CD4-positive, alpha-beta T cell treated with Interleukin-21 for 1 hour (primary cell): Measurements from ENCODE around the gene PCLO.
"Not testable (repeated sequence)": the region's sequence is repeated elsewhere in the genome, so short reads cannot be mapped to it uniquely, and the experiment has no call there.

ENCODE experiments used
- DNase-seq: peaks from one replicate; pipeline ENCODE4 v3.0.0-alpha.2; 2020

The PCLO gene

DNA sequence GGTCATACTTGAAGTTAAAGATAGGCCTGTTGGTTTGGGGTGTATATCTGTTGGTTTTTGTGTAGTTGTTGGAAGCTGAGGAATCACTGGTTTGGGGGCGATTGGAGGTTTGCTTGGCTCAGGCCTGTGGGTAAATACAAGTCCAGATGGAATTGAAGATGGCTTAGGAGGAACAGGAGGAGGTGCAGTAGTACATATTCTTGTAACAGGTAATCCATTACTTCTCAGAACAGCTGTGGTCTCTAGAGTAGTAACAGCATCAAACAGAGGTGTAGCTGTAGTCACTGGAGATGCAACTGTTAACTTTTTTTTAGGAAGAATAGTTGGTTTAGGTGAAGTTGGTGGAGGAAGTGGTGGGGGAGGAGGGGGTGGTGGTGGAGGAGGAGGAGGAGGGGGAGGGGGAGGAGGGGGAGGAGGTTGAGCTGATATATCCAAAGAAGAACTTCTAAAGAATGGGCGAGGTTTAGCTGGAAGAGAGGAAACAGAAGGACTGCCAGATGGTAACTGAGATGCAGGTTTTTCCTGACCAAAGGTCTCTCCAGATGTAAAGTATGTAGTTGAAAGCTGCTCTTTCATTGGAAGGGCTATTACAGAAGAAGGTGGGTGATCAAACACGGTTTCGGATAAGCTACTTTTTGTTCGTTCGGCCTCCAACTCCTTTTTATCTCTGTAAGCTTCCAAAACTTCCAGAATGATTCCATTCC is 209.2 kb downstream of the PCLO start:
- DNase-seq: no peak

DNA sequence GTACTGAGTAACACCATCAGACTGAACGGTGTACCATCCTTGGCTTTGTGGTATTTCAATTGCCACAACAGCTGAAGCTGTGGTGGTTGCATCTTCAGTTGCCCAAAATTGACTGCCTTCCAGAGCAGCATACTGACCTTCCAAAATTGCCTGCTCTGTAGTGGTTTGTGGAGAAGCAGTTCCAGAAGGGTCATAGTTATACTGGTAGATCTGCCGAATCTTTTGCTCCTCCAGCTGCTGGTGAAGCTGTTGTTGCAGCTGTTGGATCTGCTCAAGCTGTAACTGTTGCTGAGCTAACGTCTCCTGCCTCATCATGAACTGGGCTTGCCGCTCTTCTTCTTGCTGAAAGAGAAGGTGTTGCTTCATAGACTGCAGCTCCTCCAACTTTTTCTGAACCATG is 212.2 kb downstream of the PCLO start:
- no peak for DNase-seq

DNA sequence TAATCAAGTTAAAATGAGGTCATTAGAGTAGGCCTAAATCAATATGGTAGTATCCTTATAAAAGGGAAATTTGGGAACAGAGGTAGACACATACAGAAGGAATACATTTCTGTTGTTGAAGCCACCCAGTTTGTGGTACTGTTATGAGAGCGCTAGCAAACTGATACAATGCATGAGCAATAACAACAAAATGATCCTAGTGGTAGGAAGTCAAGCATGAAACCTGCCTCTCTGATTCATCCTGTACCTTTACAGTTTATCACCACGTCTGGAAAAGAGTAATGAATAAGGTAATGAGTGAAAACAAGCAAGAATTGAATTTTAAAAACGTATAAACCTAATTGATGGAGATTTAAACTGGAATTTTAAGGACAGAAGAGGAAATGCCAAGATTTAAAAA is 217.2 kb downstream of the PCLO start:
- no peak for DNase-seq

DNA sequence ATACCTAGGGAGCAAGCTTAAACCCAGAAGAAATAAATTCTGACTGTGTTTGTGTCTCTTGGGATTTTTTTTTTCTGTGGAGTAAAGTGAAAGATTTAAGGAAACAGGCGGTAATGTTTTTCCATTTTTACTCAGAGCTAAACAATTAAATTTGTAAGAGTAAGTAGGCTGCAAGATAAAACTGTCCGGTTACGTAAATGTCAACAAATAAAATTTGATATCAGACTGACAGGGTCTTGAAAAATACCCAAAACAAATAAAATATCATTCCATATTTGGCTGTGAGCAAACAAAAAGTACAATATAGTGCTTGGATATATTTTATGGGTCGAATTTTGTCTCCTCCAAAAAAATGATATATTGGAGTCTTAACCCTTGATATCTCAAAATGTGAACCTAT is 217.6 kb downstream of the PCLO start:
- no peak for DNase-seq

DNA sequence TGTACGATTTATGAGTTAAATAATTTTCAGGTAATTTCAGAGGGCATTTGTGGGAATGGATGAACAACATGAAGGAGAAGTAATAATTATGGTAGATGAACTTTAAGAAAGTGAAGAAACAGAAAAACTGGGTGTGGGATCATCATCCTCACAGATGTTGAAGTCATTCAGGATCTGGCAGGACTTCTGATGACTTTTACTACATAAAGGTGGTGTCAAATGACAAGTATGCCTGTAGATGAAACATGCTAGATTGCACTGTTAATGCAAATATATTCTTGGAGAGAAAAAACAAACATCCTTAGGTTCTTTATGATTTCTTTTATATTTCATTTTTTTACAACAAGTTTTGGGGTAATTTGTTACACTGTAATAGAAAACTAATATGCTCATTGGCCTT is 230.2 kb downstream of the PCLO start:
- no peak for DNase-seq

DNA sequence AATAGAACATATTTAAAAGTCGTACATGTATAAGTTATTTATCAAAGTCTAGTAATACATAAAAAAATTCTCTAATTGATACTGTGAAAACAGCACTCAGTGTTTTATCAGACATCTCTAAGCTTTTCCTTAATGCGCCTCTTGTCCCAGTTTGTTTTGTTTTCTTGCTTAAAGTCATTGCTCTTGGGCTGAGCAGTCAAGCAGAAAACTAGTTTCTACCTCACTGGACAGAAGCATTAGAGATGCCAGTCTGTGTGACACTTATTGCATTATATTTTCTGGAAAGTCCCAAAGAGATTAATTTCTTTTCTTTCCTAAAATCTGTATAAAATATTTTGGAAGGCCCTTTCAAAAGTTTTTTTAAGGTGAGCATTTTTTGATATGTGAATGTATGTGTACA is 236.2 kb downstream of the PCLO start:
- DNase-seq: no peak

DNA sequence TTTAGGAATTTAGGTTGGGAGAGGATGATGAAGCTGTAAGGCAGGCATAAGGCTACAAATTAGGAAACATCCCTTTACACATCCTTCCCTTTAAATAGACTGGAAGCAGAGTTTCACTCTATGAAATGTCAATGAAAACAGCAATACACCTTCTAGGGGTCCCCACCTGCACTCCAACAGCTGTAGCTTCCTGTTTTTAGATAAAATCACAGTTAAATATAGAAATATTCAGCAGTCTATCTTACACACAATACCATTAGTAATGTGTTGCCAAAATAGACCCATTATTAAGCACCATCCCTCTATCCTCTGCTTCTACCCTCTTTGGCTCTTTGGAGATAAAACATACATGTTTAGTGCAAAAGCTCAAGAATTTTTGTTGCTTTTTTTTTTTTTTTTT is 237.4 kb downstream of the PCLO start:
- no peak for DNase-seq

DNA sequence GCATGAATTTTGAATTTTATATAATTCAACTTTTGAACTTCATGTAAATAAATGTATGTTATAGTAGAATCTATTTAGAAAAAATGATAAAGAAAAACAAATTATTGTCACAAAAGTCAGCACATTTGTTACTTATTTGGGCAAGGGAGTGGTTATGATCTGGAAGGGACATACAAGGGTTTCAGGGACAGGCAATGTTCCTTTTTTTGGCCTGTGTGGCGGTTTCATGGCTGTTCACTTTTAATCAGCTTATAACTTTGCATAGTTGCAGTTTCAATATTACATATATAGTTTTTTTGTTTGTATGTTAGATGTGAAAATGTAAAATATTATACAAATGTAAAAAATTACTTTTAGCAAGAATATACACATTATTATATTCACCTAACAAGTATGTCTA is 256.2 kb downstream of the PCLO start:
- DNase-seq: no peak

DNA sequence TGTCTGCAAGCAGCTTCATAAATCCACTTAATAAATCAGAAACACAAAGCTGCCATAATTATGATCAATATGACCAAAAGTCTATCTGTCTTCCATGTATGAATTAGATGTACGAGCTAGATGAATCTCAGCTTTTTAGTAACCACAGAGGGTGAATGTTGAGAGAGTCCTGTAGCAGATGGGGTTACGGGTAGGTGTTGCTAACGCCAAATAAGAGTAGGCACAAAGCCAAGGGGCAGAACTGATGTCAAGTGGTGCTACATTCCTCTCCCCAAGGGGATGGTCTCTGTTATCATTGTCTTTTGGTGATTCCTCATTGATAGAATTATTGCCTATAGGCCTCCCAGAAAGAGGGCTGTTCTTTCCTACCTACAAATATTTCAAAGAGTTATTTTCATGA is 257.8 kb downstream of the PCLO start:
- DNase-seq: no peak

DNA sequence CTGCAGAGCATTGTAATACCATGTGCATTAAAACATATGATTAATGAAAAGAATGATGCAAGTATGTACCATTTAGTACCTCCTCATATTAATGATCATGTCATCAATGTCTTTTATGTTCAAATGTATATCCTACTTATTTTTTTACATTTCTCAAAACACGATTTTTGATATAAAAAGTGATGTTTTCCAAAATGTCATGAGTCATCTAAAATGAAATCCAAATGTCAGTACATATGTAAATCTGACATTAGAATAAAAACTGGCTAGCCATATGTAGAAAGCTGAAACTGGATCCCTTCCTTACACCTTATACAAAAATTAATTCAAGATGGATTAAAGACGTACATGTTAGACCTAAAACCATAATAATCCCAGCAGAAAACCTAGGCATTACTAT is 261.6 kb downstream of the PCLO start:
- not testable (repeated sequence) for DNase-seq

DNA sequence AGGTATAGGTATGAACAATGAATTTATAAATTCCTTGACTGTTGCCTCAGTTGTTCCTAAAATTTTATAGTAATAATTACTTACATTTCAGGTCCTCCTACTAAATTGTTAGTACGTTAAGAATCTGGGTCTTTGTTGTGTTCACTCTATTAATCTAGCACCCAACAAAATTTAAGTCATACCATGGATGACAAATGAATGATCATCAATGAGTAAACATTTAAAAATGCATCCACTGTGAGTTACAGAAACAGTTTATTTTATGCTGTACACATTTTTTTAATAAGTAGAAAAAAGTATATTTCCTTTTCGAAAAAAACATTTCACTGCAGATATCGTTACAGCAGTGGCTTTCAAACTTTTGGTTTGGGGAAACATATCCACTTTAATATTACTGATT is 265.2 kb downstream of the PCLO start:
- no peak for DNase-seq

DNA sequence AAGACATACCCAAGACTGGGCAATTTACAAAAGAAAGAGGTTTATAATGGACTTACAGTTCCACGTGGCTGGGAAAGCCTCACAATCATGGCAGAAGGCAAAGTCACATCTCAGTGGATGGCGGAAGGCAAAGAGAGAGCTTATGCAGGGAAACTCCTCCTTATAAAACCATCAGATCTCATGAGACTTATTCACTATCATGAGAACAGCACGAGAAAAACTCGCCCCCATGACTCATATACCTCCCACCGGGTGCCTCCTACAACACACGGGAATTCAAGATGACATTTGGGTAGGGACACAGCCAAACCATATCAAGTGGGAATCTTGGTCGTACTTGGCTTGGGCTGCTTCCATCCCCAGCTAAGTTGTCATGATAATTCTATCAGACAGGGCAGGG is 268.3 kb downstream of the PCLO start:
- not testable (repeated sequence) for DNase-seq

DNA sequence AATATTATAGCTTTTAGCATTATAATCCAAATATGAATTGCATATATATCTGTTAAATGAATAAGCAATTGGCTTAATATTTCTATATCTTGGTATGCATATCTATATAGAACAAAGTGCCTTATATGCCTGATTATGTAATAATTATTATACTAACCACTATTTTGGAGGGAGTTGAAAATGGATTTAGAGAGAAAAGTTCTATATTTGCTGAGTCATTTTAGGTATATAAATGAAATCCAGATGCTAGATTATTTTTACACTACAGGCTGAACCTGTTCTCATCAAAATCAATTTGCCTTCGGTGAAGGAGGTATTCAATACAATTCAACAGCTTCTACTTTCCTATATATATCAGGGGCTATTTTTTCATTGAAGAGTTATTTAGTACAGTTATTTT is 276.4 kb downstream of the PCLO start:
- DNase-seq: no peak

DNA sequence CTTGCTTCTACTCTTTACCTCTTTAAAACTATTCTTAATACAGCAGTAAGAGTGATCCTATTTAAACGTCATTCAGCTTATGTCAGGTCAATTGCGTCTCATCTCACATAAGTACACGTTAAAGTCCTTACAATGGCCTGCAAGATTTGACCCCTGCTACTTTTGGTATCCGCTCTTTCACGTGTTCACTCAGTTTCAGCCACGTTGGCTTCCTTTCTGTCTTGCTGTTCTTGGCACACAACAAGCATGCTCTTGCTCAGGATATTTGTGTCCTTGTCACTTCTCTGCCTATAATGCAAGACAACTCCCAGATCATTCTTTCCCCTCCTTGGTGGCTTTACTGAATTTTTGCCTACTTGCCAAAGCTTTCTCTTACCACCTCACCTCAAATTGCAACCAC is 296.8 kb downstream of the PCLO start:
- no peak for DNase-seq

DNA sequence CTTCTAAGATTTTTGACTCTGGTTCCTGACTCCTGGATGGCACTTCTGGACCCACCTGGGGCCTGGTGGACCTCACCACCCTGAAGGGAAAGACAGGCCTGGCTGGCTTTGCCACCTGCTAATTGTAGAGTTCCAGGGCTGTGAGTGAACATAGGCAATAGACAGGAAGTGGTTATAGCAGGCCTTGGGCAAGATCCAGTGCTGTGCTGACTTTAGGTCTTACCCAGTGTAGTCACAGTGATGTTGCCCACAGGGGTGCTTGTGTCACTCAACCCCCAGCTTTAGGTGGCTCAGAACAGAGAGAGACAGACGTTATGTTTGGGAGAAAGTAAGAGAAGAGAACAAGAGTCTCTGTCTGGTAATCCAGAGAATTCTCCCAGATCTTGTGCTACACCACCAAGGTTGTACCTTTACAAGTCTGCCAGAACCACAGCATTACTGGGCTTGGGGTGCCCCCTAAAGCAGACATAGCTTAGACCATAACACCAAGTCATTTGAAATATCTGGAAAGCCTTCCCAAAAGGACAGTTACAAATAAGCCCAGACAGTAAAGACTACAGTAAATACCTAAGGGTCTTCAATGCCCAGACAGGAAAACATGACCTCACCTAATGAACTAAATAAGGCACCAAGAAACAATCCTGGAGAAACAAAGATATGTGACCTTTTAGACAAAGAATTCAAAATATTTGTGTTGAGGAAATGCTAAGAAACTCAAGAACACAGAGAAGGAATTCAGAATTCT is 303.4 kb downstream of the PCLO start:
- no peak for DNase-seq

DNA sequence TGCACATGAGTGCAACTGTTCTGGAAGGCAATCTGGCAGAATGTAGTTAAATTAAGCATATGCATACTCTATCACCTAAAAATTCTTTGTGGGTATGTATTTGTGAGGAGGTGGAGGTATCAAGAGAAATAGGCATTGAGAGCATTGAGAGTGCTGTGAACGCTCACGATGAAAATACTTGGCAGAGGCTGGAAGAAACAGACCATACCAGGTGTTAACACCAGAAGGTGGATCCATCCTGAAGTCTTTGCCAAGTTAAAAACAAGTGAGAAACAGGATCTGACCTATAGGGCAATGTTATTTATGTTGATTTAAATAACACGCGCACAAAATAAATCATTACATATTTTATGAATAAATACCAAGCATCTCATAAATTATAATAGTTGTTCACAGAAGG is 311.6 kb downstream of the PCLO start:
- no peak for DNase-seq

DNA sequence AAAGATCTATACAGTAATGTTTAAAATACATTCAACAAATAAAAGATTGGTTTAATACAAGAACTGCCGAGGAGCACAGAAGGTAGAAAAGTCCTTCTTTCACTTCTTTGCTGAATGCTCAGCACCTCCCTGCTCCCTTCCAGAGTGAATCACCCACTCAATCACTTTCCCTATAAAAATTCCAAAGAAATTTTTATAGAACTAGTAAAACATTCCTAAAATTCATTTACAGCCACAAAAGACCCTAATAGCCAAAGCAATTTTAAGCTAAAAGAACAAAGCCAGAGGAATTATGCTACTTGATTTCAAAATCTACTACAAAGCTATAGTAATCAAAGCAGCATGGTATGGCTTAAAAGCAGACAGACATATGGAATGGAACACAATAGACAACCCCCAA is 320.9 kb downstream of the PCLO start:
- DNase-seq: no peak

DNA sequence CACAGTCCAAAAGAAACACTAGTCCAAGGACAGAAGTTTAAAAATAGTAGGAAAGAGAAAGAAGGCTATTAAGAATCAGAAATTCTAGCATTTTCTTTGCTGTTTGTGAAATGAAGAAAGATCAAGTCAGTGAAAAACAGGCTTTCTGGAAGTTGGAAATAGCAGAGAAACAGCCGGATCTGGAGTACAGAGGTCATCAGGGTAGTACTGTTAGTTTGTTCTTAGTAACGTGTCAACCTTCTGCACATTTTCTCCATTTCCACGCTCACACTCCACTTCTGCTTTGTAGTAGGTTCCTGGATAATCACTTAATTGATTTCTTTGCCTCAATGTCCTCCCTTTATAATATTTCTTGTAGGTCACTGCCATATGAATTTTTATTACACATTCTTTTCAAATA is 322.6 kb downstream of the PCLO start:
- DNase-seq: no peak

DNA sequence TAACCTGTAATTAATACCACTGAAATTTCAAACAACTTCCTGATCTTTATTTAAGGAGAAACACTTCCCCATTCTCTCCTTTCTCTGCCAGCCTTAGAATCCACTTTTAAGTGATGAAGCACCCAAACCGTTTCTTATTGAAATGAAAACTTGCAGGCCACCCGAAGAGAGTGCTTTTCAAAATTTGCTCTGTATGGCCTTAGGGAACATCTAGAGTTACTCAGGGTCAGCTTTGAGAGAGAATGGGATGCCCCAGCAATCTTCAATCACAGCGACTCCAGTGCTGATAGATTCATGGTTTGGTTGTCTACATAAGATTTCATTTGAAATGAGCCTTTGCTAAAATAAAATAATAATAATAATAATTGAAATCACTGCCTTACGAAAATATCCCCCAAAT is 323.1 kb downstream of the PCLO start:
- DNase-seq: no peak

DNA sequence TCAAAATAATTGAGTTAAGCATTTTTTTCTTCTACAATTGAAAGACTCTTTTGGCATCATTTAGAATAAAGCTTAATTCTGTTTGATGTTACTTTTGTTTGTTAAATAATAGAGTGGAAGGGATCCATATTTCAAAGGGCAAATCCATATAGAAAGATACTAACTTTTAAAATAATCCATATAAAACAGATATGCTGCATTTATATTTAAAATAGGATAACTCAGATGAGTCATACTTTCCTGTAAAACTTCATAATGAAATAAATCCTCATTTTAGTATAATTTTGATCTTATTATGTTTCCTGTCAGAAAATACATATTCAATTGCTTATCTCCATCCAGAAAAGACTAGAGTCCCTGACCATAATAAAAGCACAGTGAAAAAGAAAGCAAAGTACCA is 323.6 kb downstream of the PCLO start:
- no peak for DNase-seq

DNA sequence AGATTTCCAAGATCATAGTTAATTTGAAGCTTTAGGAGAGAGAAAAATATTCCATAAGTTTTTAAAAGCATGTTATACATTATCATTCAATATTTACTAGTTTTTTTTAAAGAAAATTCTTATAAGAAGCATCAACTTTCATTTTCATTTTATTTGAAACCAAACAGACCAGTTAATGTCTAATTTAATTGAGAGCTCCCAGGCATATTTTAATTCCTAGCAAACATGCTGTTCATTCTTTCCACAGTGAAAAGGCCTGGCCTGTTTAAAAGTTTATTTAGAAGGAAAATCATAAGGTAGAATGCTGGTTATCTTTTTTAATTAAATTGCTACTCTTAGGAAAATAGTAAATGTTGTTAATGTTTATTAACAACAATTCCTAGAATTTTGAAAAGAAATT is 324.4 kb downstream of the PCLO start:
- DNase-seq: no peak

DNA sequence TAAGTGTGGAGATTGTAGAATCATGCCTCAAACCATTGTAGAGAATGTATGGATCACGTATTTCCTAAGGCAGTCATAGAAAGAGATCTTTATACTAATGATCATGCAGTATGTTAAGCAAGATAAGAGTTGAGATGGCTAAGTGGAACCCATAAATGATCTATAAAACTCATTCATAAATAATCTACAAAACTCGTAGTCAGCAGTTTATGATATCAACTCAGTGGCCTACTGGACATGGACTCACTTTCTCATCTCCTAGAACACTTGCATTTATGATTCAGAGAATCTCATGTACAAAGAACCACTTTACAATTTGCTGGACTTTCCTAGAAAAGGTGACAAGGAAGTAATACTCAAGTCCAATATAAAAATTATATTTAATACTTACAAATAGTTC is 339.6 kb downstream of the PCLO start:
- no peak for DNase-seq

DNA sequence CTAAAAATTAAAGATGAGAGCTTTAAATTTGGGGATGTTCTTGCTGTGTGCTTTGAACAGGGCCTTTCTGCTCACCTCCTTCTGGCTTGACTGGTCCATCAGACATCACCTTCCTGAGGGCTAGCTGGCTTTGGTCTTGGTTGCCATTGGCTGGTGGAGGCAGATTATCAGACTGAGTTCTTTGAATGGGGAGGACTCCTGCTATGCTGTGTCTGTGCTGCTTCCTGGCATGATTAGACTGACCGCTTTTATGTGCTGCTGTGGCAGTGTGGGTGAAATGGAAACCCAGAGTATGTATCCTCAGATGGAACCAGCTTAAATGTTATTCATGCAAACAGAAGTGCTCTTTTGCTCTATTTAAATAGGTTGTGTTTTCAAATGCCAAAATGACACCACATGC is 341.6 kb downstream of the PCLO start:
- DNase-seq: no peak

DNA sequence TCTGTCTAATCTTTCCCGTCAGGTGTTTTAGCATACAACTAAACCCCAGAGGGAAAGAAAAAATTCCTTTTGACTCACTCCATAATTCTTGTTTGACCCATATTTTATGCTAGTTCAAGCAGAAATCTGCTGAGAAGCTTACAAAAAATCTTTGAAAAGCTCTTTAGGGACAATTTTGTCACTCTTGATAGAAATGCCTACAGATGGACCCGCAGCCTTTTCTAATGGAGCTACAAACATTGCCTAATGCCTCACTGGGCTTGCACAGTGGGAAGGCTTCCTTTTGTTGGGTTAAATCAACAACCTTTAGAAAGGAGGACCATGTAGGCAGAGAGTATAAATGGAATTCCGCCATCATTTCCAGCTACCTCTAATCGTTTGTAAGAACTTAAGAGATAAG is 344.5 kb downstream of the PCLO start:
- DNase-seq: no peak

DNA sequence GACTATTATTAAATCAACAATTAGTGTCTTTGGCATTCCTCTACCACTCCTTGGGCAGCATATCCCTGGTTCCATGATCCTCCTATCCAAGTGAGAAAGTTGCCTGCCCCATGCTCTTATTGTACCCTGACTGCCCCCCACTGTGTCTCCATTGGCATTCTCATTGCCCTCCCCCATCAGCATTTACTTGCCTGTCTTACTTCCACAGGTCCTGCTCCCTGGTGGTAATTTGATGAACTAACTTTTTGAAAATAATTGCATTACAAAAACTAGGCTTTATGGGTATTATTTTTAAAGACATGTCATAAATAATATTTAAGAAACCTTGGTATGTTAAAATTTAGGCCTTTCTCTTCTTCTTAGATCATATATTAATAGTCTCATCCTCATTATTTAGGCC is 346.4 kb downstream of the PCLO start:
- no peak for DNase-seq
